HepG2 (cell line): ENCODE data around the gene DNMT3A. TPM values are rescaled to one million over a fixed set of nuclear protein-coding genes. Genes with fewer than 3 reads are reported as not detected.
A peak's percentile ranks its signal among the peaks of the same experiment; 100 is the strongest.

Source experiments
- ATAC-seq: fragments of 200-7000 bp; cut with Tn5 transposase; 3 replicates; pipeline ENCODE4 v1.9.1; 2020; ENCODE audit warnings: mild to moderate bottlenecking, moderate library complexity
- BruUV-seq: library from RNA; stranded (reverse); fragments of 400-500 nt; replicated peaks from 2 replicates; lab custom pipeline; 2021; lab: Mats Ljungman, UMichigan
- CTCF ChIA-PET: fragments of 300-600 bp; formaldehyde crosslinking; extraction: SDS; loops from one replicate; lab custom pipeline; 2021; ENCODE audit warnings: low total read pairs, inconsistent platforms, low intra/inter-chr PET ratio; lab: Yijun Ruan, JAX
- POLR2A ChIA-PET: fragments of 350-600 bp; sonication (Branson Sonifier 250); formaldehyde crosslinking; loops from one replicate; lab custom pipeline; 2020; ENCODE audit warnings: antibody characterized with exemption, inconsistent platforms; lab: Yijun Ruan, JAX
- DNase-seq: peaks from one replicate; pipeline ENCODE4 v3.0.0-alpha.2; 2015; ENCODE audit warnings: low spot score
- FAIRE-seq: peaks from 3 replicates; lab custom pipeline; 2011; peaks lifted over from hg19 to GRCh38; lab: Jason Lieb, UNC
- H2AFZ ChIP-seq: one replicate; pipeline ENCODE4 v1.6.1; 2011; ENCODE audit warnings: low read length, inconsistent platforms
- H3K27ac ChIP-seq: fragments of 300-600 bp; 3 replicates; pipeline ENCODE4 v1.8.0; 2011; ENCODE audit warnings: mixed run types, mild to moderate bottlenecking, mixed read lengths, low read length, inconsistent platforms; ENCODE audit not compliant: insufficient read depth; ENCODE audit errors: extremely low read length
- H3K27me3 ChIP-seq, 2 experiments: fragments of 200-600 bp in 1 of 2; 2 replicates in 1 of 2; 3 replicates in 1 of 2; pipeline versions ENCODE4 v1.6.0 to v1.8.0; 2011; ENCODE audit warnings: low read length in 2 of 2, mild to moderate bottlenecking in 2 of 2, moderate library complexity in 2 of 2, inconsistent platforms in 1 of 2; ENCODE audit not compliant: insufficient read depth in 2 of 2, control insufficient read depth in 1 of 2
- H3K36me3 ChIP-seq, 2 experiments: fragments of 200-600 bp in 1 of 2; replicated peaks in 1 of 2; 2 replicates in 1 of 2; 3 replicates in 1 of 2; pipeline versions ENCODE4 v1.5.1 to v1.8.0; 2011; ENCODE audit warnings: low read length in 2 of 2, inconsistent platforms in 1 of 2; ENCODE audit not compliant: insufficient read depth in 2 of 2, control insufficient read depth in 1 of 2
- H3K4me1 ChIP-seq: 2 replicates; pipeline ENCODE4 v1.5.1; 2012; ENCODE audit warnings: low read length, inconsistent platforms; ENCODE audit not compliant: insufficient read depth
- H3K4me2 ChIP-seq: 2 replicates; pipeline ENCODE4 v1.6.0; 2011; ENCODE audit warnings: low read depth, low read length, inconsistent platforms
- H3K4me3 ChIP-seq, 3 experiments: fragments of 200-600 bp in 1 of 3; sonication (generic), shearing (Covaris generic) in 1 of 3; replicated peaks in 1 of 3; 2 replicates each; pipeline ENCODE4 v1.5.1; 2011 to 2016; ENCODE audit warnings: low read length in 3 of 3, inconsistent platforms in 2 of 3, low read depth in 2 of 3, mild to moderate bottlenecking in 2 of 3, control low read depth in 1 of 3, mixed read lengths in 1 of 3; ENCODE audit not compliant: insufficient read depth in 1 of 3
- H3K79me2 ChIP-seq: one replicate; pipeline ENCODE4 v1.6.1; 2011; ENCODE audit warnings: low read length, inconsistent platforms; ENCODE audit not compliant: insufficient read depth
- H3K9ac ChIP-seq: 2 replicates; pipeline ENCODE4 v1.6.0; 2011; ENCODE audit warnings: mild to moderate bottlenecking, low read depth, low read length, inconsistent platforms; ENCODE audit not compliant: insufficient read depth
- H3K9me3 ChIP-seq: 2 replicates; pipeline ENCODE4 v1.5.1; 2012; ENCODE audit warnings: mild to moderate bottlenecking, low read length
- H4K20me1 ChIP-seq: 2 replicates; pipeline ENCODE4 v1.6.0; 2011; ENCODE audit warnings: inconsistent platforms, mild to moderate bottlenecking, low read length, moderate library complexity; ENCODE audit not compliant: insufficient read depth
- CAMTA2 ChIP-seq: sonication (generic); formaldehyde crosslinking; IDR thresholded peaks from 2 replicates; pipeline ENCODE4 v1.4.0; 2020; ENCODE audit warnings: mild to moderate bottlenecking, missing genetic modification reagents, borderline replicate concordance
- HIVEP1 ChIP-seq: sonication (generic); formaldehyde crosslinking; IDR thresholded peaks from 2 replicates; pipeline ENCODE4 v1.4.0; 2020; ENCODE audit warnings: mild to moderate bottlenecking, missing genetic modification reagents
- NRL ChIP-seq: sonication (generic); formaldehyde crosslinking; IDR thresholded peaks from 2 replicates; pipeline ENCODE4 v1.5.0; 2020; ENCODE audit warnings: missing genetic modification reagents, mild to moderate bottlenecking, moderate library complexity, borderline replicate concordance
- REXO4 ChIP-seq: sonication (generic); formaldehyde crosslinking; IDR thresholded peaks from 2 replicates; pipeline ENCODE4 v1.8.0; 2022; ENCODE audit warnings: missing genetic modification reagents, mild to moderate bottlenecking, borderline replicate concordance
- ZNF232 ChIP-seq: sonication (generic); formaldehyde crosslinking; IDR thresholded peaks from 2 replicates; pipeline ENCODE4 v1.4.0; 2020; ENCODE audit warnings: missing genetic modification reagents, borderline replicate concordance
- ZNF263 ChIP-seq: sonication (generic); formaldehyde crosslinking; IDR thresholded peaks from 2 replicates; pipeline ENCODE4 v1.4.0; 2020; ENCODE audit warnings: missing genetic modification reagents
- ZNF276 ChIP-seq: sonication (generic); formaldehyde crosslinking; IDR thresholded peaks from 2 replicates; pipeline ENCODE4 v1.4.0; 2020; ENCODE audit warnings: mild to moderate bottlenecking, low read depth, missing genetic modification reagents
- ZNF776 ChIP-seq: sonication (generic); formaldehyde crosslinking; IDR thresholded peaks from 2 replicates; pipeline ENCODE4 v1.4.0; 2020; ENCODE audit warnings: mild to moderate bottlenecking, missing genetic modification reagents
- WGBS: methylation state at CpG from one replicate; pipeline ENCODE4 v1.1.6; 2017; ENCODE audit warnings: low lambda C conversion rate; 5-methylcytosine and 5-hydroxymethylcytosine counted together
- in situ Hi-C: cut with HindIII; loops from 2 replicates; pipeline ENCODE4 v1.10.0; 2017; ENCODE audit warnings: low pct_unique_long_range_greater_than_20kb; ENCODE audit not compliant: extremely low pct_ligation_motif_present
- intact Hi-C: fragments of 100-400 bp; cut with micrococcal nuclease; formaldehyde crosslinking; loops from one replicate; pipeline ENCODE4 v1.10.0; 2022; ENCODE audit not compliant: unreplicated experiment
- polyA plus RNA-seq, 8 experiments: library from polyadenylated mRNA; depleted of rRNA in 3 of 8; stranded (reverse) in 7 of 8; unstranded in 1 of 8; fragments of >200 nt; fragmentation: Illumina TruSeq in 4 of 8; extraction: Trizol in 4 of 8; gene quantifications; 2 replicates each; pipeline versions ENCODE4 v1.2.1 to v1.2.3, GENCODE V29; 2011 to 2016; ENCODE audit warnings: low read depth in 4 of 8, missing spikeins in 1 of 8, mixed read lengths in 1 of 8; ENCODE audit not compliant: insufficient read depth in 1 of 8
- total RNA-seq, 5 experiments: library from RNA; depleted of rRNA; stranded (reverse); fragments of >200 nt; fragmentation: Illumina TruSeq; extraction: Trizol; gene quantifications; 2 replicates each; pipeline ENCODE4 v1.2.3, GENCODE V29; 2016; ENCODE audit warnings: low read depth in 1 of 5
- TF ChIP-seq, protein P1 (sequence below): sonication (generic); formaldehyde crosslinking; conservative IDR thresholded peaks from 2 replicates; pipeline ENCODE4 v1.8.1; 2023; ENCODE audit warnings: missing genetic modification reagents
- TF ChIP-seq, protein P2 (sequence below): sonication (generic); IDR thresholded peaks from 2 replicates; pipeline ENCODE4 v1.6.1; 2016; ENCODE audit warnings: low read depth, borderline replicate concordance

The DNMT3A gene
- total and polyA plus RNA-seq, 2 of the 13 experiments (the other 11 are each of a cell fraction or from before 2014, with no cell fraction given) = 14.7 to 29.1 TPM

DNA sequence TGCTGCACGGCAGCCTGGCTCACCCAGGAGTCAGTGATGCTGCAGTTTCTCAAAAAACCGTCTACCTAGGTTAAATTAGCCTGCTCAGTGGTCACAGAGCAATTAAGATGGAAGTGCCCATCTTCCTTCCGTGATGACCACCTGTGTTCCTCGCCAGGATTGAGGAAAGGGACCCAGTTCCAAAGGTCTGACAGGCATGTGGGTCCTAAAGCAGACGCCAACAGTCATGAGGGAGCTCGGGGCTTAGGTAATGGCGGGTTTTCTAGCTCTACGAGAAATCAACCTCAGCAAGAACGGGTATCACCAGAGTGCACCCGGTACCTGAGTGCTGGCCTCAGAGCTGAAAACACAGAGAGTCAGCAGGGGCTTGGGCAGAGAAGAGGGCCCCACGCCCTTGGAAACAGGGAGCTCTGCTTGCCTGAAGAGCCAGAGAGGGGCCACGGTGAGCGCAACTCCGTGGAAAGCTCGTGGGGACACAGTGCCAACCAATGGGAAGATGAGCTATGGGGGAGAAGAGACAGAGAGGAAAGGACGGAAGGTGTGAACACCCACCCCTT, 34.3 kb upstream of the DNMT3A start (continued):
- 0 out of 2 replicates have a peak, but pooled peaks have one; percentile 26 for TF ChIP-seq REXO4 (CRISPR knock-in tag)

- ChIA-PET POLR2A (interaction anchor here (0.5 to 2.3 kb wide), 3 partner anchors 9 to 33 kb away, joined by 3 to 7 read pairs (median 3); no protein-coding TSS in a partner anchor), CTCF (interaction anchor here (1.9 kb wide), 2 partner anchors 13 to 33 kb away, joined by 14 to 15 read pairs; partner anchors contain the start of gene DNMT3A)
- H3K36me3 ChIP-seq = no peaks in the 10 kb centered on the region
- DNase-seq (no peak), ATAC-seq (no peak), FAIRE-seq (no peak)
- peaks cover 7 to 37% of the 10 kb centered on the region in 2 experiments; a peak in 4 of 5 replicates for H3K27me3 ChIP-seq
- no peak overlapping the region for H3K4me2 ChIP-seq
- TF ChIP-seq, protein P1, sequence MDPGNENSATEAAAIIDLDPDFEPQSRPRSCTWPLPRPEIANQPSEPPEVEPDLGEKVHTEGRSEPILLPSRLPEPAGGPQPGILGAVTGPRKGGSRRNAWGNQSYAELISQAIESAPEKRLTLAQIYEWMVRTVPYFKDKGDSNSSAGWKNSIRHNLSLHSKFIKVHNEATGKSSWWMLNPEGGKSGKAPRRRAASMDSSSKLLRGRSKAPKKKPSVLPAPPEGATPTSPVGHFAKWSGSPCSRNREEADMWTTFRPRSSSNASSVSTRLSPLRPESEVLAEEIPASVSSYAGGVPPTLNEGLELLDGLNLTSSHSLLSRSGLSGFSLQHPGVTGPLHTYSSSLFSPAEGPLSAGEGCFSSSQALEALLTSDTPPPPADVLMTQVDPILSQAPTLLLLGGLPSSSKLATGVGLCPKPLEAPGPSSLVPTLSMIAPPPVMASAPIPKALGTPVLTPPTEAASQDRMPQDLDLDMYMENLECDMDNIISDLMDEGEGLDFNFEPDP = no peak
- TF ChIP-seq ZNF232 (CRISPR knock-in tag) (no peak), ZNF263 (CRISPR knock-in tag) (0 out of 2 replicates have a peak, but pooled peaks have one; percentile 8), CAMTA2 (CRISPR knock-in tag) (0 out of 2 replicates have a peak, but pooled peaks have one; percentile 48), ZNF776 (CRISPR knock-in tag) (0 out of 2 replicates have a peak, but pooled peaks have one; percentile 58), NRL (CRISPR knock-in tag) (0 out of 2 replicates have a peak, but pooled peaks have one; percentile 2), ZNF276 (CRISPR knock-in tag) (no peak), HIVEP1 (CRISPR knock-in tag) (peak; percentile 42; the same call in 1 of the 2 replicates)
- TF ChIP-seq, protein P2, sequence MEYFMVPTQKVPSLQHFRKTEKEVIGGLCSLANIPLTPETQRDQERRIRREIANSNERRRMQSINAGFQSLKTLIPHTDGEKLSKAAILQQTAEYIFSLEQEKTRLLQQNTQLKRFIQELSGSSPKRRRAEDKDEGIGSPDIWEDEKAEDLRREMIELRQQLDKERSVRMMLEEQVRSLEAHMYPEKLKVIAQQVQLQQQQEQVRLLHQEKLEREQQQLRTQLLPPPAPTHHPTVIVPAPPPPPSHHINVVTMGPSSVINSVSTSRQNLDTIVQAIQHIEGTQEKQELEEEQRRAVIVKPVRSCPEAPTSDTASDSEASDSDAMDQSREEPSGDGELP = peak; percentile 50; the same call in 1 of the 2 replicates
- no peak overlapping the region for H3K27ac ChIP-seq
- 68% methylated on average over 10 of the region's 17 CpGs for WGBS
- H3K4me3 ChIP-seq = no peak overlapping the region
- intact Hi-C loops (no loop called here), in situ Hi-C loops (no loop called here)
- no peaks in the 10 kb centered on the region for H3K79me2 ChIP-seq
- no peak overlapping the region for H3K9ac ChIP-seq
- H4K20me1 ChIP-seq = no peaks in the 10 kb centered on the region
- peaks cover 29% of the 10 kb centered on the region for H3K4me1 ChIP-seq
- H3K9me3 ChIP-seq = no peaks in the 10 kb centered on the region
- no peak overlapping the region for H2AFZ ChIP-seq
- no TSS peak for BruUV-seq
Measured at GRCh38 chr2:25375371-25375988, 33.8 kb upstream of the DNMT3A start.
